Brain microvascular endothelial cell (primary cell): ENCODE measurements around the gene SMIM13.
A peak's percentile ranks its signal among the peaks of the same experiment; 100 is the strongest.

Experiments
- DNase-seq: peaks from one replicate; pipeline ENCODE4 v3.0.0-alpha.2; 2020
- H3K27ac ChIP-seq: fragments of 250-450 bp; sonication (Bioruptor Pico); 2 replicates; pipeline ENCODE4 v1.5.1; 2020; ENCODE audit warnings: mild to moderate bottlenecking, moderate library complexity
- H3K27me3 ChIP-seq: fragments of 250-450 bp; sonication (Bioruptor Pico); replicated peaks from 2 replicates; pipeline ENCODE4 v1.5.1; 2020; ENCODE audit warnings: mild to moderate bottlenecking
- H3K36me3 ChIP-seq: fragments of 250-450 bp; sonication (Bioruptor Pico); replicated peaks from 2 replicates; pipeline ENCODE4 v1.5.1; 2020; ENCODE audit warnings: mild to moderate bottlenecking
- H3K4me3 ChIP-seq: 2 replicates; pipeline ENCODE4 v1.5.1; 2011; ENCODE audit warnings: low read depth, mild to moderate bottlenecking, control low read depth, low read length, moderate library complexity
- in situ Hi-C: cut with HindIII; loops from 2 replicates; pipeline ENCODE4 v1.10.0; 2017; ENCODE audit warnings: low sequenced_read_pairs, low pct_ligation_motif_present
- TF ChIP-seq, protein P1 (sequence below): IDR thresholded peaks from 2 replicates; pipeline ENCODE4 v1.5.1; 2011; ENCODE audit warnings: low read depth, mild to moderate bottlenecking, moderate library complexity, low read length, control low read depth, inconsistent platforms; ENCODE audit errors: missing control alignments

SMIM13 gene

DNA sequence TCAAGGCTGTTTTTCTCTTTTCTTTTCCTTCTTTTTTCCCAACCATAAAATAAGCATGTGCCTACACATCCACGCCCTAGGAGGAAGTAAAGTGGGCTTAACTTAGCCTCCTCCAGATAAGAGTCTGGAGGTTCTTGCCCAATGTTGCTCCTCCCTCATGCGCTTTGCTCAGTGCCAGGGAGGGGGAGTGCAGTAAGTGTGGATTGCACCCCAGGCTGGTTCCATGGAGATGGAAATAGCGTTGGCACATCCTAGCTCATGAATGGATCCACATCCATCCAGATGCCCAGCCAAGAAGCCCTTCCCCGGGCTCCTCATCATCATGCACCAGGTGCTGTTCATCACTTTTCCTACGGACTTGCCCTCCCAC lies 80.6 kb downstream of the SMIM13 start:
- in situ Hi-C loops = no loop called here
- H3K36me3 ChIP-seq = no peaks in the 10 kb centered on the region
- H3K4me3 ChIP-seq = no peak overlapping the region
- TF ChIP-seq, protein P1, sequence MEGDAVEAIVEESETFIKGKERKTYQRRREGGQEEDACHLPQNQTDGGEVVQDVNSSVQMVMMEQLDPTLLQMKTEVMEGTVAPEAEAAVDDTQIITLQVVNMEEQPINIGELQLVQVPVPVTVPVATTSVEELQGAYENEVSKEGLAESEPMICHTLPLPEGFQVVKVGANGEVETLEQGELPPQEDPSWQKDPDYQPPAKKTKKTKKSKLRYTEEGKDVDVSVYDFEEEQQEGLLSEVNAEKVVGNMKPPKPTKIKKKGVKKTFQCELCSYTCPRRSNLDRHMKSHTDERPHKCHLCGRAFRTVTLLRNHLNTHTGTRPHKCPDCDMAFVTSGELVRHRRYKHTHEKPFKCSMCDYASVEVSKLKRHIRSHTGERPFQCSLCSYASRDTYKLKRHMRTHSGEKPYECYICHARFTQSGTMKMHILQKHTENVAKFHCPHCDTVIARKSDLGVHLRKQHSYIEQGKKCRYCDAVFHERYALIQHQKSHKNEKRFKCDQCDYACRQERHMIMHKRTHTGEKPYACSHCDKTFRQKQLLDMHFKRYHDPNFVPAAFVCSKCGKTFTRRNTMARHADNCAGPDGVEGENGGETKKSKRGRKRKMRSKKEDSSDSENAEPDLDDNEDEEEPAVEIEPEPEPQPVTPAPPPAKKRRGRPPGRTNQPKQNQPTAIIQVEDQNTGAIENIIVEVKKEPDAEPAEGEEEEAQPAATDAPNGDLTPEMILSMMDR = no peak
- H3K27ac ChIP-seq = no peak overlapping the region
- no peak for DNase-seq
- no peaks in the 10 kb centered on the region for H3K27me3 ChIP-seq

DNA sequence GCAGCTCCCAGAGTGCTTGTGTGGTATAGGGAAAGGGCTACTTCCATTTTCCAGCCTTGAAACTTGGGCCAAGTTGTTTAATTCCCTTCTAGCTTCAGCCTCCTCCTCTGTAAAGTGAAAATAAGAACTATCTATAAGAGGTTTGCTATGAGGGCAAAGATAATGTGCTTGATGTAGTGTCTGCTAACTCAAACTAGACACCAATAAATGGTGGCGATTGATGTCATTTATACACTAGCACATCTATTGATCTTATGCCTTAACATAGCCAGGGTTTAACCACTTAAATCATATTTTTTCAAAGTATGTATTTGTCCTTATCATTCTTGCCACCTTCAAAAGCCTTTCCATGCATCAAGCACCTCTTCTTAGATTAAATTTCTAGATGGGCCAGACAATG lies 83.6 kb downstream of the SMIM13 start:
- Histone ChIP-seq H3K36me3 (no peaks in the 10 kb centered on the region), H3K27ac (no peak overlapping the region), H3K27me3 (no peaks in the 10 kb centered on the region), H3K4me3 (no peak overlapping the region)
- DNase-seq = no peak
- in situ Hi-C loops = no loop called here
- TF ChIP-seq, protein P1 = no peak

DNA sequence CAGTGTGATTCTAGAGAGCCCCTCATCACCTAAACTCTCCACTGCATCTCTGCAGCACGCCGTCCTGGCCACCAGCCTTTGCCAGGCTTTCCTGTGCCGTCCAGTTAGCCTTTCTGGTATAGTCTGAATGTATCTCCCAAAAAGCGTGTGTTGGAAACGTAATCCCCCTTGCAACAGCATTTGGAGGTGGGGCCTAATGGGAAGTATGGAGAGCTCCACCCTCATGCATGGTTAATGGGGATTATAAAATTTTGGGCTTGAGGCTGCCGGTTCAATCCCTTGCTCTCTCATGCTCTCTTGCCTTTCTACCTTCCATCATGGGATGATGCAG lies 85.4 kb downstream of the SMIM13 start:
- in situ Hi-C loops = no loop called here
- H3K27ac ChIP-seq = no peak overlapping the region
- H3K27me3 ChIP-seq = no peaks in the 10 kb centered on the region
- no peaks in the 10 kb centered on the region for H3K36me3 ChIP-seq
- no peak for DNase-seq
- no peak overlapping the region for H3K4me3 ChIP-seq
- TF ChIP-seq, protein P1 = no peak

DNA sequence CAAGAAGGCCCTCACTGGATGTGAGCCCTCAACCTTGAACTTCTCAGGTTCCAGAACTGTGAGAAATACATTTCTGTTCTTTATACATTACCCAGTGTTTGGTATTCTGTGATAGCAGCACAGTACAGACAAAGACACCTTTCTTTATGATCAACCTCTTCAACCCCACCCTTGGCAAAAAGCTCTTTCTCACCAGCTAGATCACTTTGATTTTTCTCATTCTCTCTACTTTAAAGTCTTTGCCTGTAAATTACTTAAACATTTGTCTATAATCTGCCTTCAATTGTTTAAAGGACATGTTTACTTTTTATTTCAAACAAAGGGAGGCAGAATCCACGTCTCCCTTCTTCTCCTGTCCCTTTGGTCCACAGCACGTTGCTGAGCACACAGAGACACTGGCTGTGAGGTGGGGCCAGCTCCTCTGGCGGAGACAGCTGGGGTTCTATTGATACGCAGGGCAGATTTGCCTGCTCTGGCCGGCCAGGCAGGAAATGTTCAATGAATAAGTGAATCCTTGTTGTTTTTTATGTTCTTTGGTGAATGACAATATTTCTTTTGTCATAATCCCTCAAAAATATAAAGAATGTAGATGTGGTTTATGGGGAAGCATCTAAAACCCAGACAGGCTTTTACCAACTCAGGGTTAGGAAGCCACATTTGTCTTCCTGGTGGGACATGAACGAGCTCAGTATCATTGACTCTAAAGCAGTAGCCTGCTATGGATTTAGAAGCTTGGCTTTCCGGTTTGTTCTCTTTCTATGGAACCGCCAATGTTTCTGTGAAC lies 86.0 kb downstream of the SMIM13 start:
- DNase-seq = no peak
- in situ Hi-C loops = no loop called here
- no peaks in the 10 kb centered on the region for H3K27me3 ChIP-seq
- H3K27ac ChIP-seq = peak overlapping the region; percentile 17
- no peak overlapping the region for H3K4me3 ChIP-seq
- H3K36me3 ChIP-seq = no peaks in the 10 kb centered on the region
- TF ChIP-seq, protein P1 = no peak

DNA sequence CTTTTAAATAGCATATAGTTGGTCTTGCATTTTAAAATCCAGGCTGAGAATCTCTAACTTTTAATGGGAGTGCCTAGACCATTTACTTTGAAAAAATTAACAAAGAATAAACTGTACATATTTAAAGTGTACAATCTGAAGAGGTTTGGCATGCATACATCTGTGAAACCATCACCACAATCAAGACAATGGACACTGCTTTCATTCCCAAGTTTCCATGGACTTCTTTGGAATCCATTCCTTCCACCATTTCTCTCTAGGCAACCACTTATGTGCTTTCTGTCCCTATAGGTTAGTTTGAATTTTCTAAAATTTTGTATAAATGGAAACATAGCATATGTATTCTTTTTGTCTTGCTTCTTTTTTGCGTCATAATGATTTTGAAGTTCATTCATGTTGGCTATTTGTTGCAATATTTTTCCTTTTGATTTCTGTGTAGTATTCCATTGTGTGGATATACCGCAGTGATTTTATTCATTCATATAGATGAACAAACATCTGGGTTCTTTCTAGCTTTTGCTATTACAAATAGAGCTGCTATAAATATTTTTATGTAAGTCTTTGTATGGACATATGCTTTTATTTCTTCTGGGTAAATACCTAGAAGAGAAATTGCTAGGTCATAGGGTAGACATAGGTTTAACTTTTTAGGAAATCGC lies 88.0 kb downstream of the SMIM13 start:
- no peak for DNase-seq
- H3K27ac ChIP-seq = no peak overlapping the region
- TF ChIP-seq, protein P1 = no peak
- H3K36me3 ChIP-seq = peaks cover 10% of the 10 kb centered on the region
- H3K27me3 ChIP-seq = no peaks in the 10 kb centered on the region
- no peak overlapping the region for H3K4me3 ChIP-seq
- in situ Hi-C loops = no loop called here

DNA sequence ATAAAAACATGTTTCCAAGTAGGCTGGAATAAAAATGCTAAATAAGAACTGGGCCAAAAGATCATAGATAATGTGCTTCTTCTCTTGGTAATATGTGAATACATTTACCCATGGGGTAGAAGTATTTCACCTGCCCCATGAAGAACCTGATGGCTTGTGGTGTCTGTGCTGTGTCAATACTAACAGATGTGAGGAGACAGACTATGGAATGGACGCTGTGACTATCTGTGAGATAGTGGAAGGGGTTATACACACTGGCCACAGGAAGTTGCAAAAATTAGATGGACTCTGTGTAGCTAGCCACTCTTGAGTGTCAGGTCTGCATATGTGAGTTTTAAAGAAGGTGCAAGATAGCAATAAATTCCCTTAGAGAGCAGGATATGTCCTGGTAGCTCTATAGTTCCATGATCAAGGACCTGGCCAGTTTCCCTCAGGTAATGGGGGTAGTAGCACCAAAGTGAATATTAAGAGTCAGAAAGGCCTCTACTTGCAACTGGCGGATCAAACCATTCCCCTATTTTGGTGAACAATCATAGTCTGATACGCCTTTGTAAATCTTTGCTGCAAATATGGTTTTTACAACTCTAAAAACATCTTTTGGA lies 90.2 kb downstream of the SMIM13 start:
- in situ Hi-C loops = no loop called here
- peaks cover 19% of the 10 kb centered on the region for H3K36me3 ChIP-seq
- no peak overlapping the region for H3K4me3 ChIP-seq
- TF ChIP-seq, protein P1 = no peak
- DNase-seq = no peak
- H3K27ac ChIP-seq = no peak overlapping the region
- H3K27me3 ChIP-seq = no peaks in the 10 kb centered on the region
